ENCODE results near the gene CPN2.

Gene CPN2

DNA sequence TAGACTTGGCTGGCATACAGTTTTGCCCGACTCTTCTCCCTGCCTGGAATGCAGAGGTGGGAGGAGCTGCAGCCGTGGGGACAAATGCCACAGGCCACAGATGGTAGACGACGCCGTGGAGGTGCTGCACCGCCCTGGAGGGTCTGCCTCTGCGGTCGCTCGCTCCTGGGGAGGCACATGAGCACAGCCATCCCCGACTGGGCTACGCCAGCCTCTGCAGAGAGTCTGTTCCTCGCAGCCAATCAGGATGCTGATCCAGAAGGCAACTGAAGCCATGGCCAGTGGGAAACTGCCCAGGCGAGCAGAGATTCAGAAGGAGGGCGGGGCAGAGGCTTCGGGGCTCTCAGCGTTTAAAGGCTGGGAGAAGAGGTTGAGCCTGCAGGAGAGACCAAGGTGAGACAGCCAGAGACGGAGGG lies 30.3 kb upstream of the CPN2 start:
- DNase-seq (ENCODE audit: low spot score): no peak

DNA sequence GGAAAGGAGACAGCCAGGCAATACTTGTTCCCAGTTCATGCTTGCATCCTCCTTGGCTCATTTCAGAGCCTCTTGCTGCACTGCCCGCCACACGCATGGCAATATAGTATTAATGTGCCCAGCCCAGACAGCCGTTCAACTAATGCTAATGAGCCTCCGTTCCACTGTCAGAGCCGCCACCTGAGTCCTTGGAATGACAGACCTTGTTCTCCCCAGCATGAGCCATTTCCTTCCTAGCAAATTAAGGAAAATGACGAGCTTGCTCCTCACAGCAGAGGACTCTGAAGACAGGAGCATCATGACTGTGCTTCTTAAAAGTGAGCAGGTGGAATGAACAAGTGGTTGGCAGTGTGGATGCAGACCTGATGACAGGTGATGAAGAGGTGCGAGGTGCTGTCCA lies 29.2 kb upstream of the CPN2 start:
- no peak for DNase-seq (ENCODE audit: low spot score)

- no peak for DNase-seq (ENCODE audit: low spot score)
Measured at GRCh38 chr3:194379651-194380050, 28.5 kb upstream of the CPN2 start.

GRCh38 chr3:194379231-194379630 lies 28.1 kb upstream of the CPN2 start:
- DNase-seq (ENCODE audit: low spot score): no peak

DNA sequence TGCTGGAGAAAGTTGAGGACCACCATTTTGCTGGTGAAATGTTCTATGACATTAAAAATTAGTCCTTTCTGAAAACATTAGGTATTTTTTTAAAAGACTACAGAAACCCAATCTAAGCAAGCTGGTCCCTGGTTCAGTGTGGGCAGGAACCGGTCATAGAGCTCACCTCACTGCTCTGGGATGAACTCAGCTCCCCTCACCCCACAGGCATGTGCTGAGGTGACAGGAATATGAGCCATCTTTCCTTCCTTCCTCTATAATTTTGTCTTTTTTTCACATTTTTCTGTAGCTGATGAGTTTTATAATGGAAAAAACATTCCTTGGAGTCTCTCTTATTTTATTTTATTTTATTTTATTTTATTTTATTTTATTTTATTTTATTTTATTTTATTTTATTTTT lies 26.6 kb upstream of the CPN2 start:
- no peak for DNase-seq (ENCODE audit: low spot score)

GRCh38 chr3:194376241-194376560 lies 25.1 kb upstream of the CPN2 start:
- DNase-seq (ENCODE audit: low spot score): no peak

DNA sequence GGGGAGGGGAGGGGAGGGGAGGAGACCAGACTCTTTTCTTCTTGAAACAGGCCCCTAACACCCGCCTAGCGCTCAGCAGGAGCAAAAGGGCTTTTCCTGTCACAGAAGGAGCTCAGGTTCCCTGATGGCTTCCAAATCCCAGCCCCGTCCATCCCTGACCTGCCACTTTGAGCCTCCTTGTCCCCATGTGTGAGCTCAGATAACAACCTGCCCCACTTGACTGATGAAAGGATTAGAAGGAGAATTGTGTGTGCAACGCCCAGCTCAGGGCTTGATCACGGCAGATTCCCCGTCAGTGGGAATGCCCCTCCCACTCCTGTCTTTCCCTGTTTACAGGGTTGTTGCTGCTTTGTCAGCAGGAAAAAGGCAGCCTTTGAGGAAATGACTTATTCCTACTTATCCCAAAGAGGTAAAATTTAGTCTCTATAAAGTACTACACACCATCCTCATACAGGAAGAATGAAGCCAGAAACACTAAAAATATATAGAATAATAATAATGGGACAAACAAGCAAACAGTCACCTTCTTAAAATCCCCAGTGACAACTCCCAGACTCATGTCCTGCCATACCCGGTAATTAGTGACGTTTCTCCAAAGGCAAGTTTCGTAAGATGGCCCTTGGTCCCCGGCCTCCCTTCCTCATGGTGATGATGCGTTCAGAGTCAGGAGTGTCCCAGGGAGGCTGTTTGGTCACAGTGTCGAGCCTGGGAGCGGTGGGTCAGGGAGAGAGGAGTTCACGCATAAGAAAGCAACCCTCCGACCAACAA lies 24.5 kb upstream of the CPN2 start:
- no peak for DNase-seq (ENCODE audit: low spot score)

GRCh38 chr3:194374935-194375334 lies 23.8 kb upstream of the CPN2 start:
- DNase-seq (ENCODE audit: low spot score): no peak

GRCh38 chr3:194373899-194374298 lies 22.8 kb upstream of the CPN2 start:
- no peak for DNase-seq (ENCODE audit: low spot score)

GRCh38 chr3:194373028-194373427 lies 21.9 kb upstream of the CPN2 start:
- DNase-seq (ENCODE audit: low spot score): no peak

- DNase-seq (ENCODE audit: low spot score): no peak
Measured at GRCh38 chr3:194370753-194371152, 19.6 kb upstream of the CPN2 start.

GRCh38 chr3:194369522-194370279 lies 18.6 kb upstream of the CPN2 start, which contains the start of gene LRRC15:
TSS of gene LRRC15 (minus strand) at chr3:194369743. CDS start at chr3:194361043, 8,700 bp downstream.
- DNase-seq (ENCODE audit: low spot score): no peak

DNA sequence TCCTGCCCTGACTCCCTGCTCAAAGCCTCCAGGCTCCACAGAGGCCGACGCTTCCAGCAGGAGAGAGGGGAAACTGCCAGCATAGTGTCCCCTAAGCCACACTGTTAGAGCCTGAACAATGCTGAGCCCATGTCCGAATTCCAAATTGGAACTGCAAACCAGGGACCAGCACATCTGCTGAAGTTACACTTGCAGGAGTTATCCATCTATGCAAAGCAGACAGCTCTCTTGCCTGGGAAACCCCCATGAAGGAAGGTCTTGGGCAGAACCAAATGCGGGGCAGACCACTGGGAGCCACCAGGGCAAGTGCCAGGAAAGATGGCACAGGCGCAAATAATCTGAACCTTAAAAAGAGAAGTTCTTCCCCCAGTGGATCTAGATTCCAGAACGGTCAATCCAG lies 17.8 kb upstream of the CPN2 start:
- DNase-seq (ENCODE audit: low spot score): no peak

DNA sequence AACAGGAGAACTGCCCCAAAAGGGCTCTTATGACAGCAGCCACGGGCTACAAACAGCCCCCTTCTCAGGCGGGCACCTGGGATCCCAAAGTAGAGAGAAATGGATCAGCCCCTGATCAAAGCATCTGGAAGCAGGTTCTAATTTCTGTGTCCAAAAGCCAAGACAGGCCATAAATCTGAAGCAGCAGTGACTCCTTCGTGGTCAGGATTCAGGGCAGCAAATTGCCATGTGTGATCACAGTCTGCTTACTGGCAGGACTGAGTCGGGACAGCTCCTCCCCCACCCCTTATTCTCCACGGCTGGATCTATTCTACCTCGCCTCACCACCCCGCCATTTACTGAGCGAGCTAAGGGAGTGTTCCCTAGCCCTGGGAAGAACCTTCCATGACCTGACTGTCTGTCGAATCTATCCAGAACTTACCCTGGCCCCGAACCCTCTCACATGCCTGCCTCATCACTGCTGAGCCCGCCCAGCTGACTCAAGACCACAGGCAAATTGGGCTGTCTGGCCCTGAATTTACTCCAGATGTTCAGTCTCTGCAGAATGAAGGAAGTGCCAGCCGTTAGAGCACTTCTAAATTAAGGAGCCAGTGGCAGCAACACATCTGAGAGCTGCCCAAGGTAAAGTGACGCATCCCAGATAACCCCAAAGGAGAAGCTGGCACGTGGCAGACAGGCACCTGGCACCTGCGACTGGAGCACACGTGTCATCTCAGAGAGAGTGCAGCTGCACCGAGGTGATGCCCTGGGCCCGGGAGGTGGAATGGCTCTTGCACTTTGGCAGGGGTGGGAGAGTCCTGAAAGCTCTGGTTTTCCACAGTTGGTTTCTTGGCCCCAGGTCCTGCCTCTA lies 17.1 kb upstream of the CPN2 start:
- no peak for DNase-seq (ENCODE audit: low spot score)

DNA sequence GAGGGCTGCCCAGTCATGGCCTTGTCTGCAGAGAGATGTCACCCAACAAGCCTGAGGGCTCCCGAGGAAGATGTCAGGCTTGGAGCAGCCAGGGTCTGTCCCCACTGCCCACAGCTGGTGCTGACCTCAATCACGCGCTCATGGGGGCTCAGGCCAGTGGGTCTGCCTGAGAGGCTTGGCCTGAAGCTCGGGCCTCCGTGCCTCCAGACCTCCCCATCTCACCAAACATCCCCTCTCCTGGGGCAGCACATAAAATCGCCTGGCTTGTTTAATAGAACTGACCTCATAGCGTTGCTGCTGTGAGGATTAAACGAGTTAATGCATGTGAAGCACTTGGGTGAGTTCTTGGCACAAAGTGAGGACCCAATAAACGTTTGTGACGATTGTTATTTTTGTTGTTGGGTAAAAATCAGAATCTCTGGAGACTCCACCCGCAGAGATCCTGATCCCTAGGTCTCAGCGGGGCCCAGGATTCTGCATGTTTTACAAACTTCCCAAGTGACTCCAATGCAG lies 14.9 kb upstream of the CPN2 start:
- no peak for DNase-seq (ENCODE audit: low spot score)

DNA sequence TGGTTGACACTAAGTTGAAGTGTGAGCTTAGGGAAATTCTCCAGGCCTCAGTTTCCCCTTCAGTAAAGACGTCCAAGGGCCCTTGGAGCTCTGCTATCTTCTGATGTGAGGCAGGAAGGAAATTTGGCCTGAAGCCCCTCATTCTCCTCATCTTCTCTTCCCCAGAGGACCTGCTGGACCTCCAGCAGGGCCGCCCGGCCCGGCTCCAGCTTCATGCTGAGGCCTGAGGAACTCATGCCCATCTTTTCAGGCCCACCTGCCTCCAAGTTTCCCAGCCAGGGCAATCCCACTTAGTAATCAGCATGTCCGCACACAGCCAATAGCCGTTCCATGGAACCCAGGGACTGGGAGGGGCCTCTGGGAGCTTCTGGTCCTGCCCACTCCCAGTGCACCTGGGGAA lies 14.4 kb upstream of the CPN2 start:
- no peak for DNase-seq (ENCODE audit: low spot score)

DNA sequence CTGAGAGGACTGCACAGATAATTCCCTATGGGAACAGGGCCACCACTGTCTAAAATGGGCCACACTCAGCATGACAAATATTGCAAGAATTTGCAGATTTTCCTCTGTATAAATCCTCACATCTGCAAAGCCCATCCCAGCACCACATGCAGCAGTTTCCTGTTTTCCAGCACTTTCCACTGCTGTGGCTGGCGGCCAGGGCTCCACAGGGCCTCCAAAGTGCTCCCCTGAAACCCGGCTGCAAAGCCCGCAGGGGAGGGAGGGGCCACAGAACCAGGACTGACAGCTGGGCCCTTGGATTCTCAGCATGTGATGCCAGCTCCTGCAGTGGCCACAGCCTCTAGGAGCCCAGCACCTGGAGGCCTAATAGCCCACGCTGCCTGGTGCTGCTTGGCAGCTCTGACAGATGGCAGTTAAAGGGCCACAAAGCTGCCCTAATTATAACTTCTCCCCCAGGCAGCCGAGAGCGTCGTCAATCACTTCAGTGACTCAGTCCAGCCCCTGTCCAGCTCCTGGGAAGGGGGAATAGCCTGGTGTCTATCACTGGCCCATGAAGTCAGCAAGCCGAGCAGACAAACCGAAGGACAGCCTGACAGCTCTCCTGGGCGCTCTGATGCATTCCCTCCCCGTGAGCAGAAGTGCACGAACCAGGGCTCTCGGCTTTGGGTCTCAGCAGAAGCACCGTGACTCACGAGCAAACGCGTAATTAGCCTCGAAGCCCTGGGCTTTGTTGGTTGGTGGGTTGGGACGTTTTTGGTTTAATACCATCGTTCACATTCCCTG lies 13.7 kb upstream of the CPN2 start:
- DNase-seq (ENCODE audit: low spot score): no peak

DNA sequence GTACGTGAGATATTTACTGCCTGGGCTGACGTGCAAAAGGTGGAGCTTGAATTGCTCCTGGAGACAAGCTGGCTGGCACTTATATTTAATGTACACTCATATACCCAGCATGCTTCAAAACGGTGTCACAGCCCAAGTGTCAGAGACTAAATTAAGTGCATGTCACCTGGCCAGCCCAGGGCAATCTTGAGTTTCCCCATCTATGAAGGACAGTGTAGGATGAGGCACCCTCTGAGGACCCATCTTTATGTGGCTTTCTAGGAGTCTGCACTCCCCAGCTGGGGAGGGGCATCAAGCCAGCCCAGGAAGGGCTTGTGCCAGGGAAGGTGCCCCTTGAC lies 13.2 kb upstream of the CPN2 start:
- no peak for DNase-seq (ENCODE audit: low spot score)

DNA sequence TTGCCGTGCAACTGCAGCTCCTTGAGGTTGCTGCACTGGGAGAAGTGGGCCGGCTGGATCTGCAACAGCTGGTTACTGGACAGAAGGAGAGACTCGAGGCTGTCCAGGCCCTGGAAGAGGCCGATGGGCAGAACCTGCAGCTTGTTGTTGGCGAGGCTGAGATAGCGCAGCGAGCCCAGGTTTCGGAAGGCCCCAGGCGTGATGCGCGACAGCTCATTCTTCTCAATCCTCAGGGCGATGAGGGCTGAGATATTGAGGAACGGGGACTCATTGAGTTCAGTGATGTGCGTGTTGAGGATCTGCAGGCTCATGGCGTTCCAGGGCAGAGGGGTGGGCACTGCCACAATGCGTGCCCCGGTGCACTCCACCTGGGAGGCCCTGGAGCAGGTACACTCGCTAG lies 9.4 kb upstream of the CPN2 start:
- no peak for DNase-seq (ENCODE audit: low spot score)

- no peak for DNase-seq (ENCODE audit: low spot score)
Measured at GRCh38 chr3:194357681-194358080, 6.6 kb upstream of the CPN2 start.

GRCh38 chr3:194355379-194355778 lies 4.3 kb upstream of the CPN2 start:
- no peak for DNase-seq (ENCODE audit: low spot score)

DNA sequence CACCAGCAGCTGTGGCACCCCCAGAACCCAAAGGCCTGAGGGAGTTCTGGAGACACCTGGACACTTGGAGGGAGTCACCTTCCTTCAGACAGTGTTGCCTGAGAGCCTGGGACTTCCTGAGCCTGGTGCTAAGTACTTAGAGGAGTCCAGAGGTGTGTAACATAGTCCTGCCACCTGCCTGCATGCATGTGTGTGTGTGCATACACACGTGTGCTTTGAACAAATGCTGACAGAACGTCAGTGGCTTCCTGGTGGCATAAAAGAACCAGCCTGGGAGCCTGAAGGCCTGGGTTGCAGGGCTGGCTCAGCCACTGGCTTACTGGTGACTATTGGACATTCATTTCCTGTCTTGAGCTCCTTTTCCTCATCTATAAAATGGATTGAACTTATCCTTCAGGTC lies 3.2 kb upstream of the CPN2 start:
- no peak for DNase-seq (ENCODE audit: low spot score)
